HepG2 (cell line): ENCODE measurements around the gene STXBP4. TPM values are rescaled to one million over a fixed set of nuclear protein-coding genes. Genes with fewer than 3 reads are reported as not detected.

Source experiments
- ATAC-seq: fragments of 200-7000 bp; cut with Tn5 transposase; 3 replicates; pipeline ENCODE4 v1.9.1; 2020; ENCODE audit warnings: mild to moderate bottlenecking, moderate library complexity
- BruUV-seq: library from RNA; stranded (reverse); fragments of 400-500 nt; replicated peaks from 2 replicates; lab custom pipeline; 2021; lab: Mats Ljungman, UMichigan
- CTCF ChIA-PET: fragments of 300-600 bp; formaldehyde crosslinking; extraction: SDS; loops from one replicate; lab custom pipeline; 2021; ENCODE audit warnings: low total read pairs, inconsistent platforms, low intra/inter-chr PET ratio; lab: Yijun Ruan, JAX
- POLR2A ChIA-PET: fragments of 350-600 bp; sonication (Branson Sonifier 250); formaldehyde crosslinking; loops from one replicate; lab custom pipeline; 2020; ENCODE audit warnings: antibody characterized with exemption, inconsistent platforms; lab: Yijun Ruan, JAX
- DNase-seq: peaks from one replicate; pipeline ENCODE4 v3.0.0-alpha.2; 2015; ENCODE audit warnings: low spot score
- FAIRE-seq: peaks from 3 replicates; lab custom pipeline; 2011; peaks lifted over from hg19 to GRCh38; lab: Jason Lieb, UNC
- H2AFZ ChIP-seq: one replicate; pipeline ENCODE4 v1.6.1; 2011; ENCODE audit warnings: low read length, inconsistent platforms
- H3K27ac ChIP-seq: fragments of 300-600 bp; 3 replicates; pipeline ENCODE4 v1.8.0; 2011; ENCODE audit warnings: mixed run types, mild to moderate bottlenecking, mixed read lengths, low read length, inconsistent platforms; ENCODE audit not compliant: insufficient read depth; ENCODE audit errors: extremely low read length
- H3K27me3 ChIP-seq, 2 experiments: fragments of 200-600 bp in 1 of 2; 2 replicates in 1 of 2; 3 replicates in 1 of 2; pipeline versions ENCODE4 v1.6.0 to v1.8.0; 2011; ENCODE audit warnings: low read length in 2 of 2, mild to moderate bottlenecking in 2 of 2, moderate library complexity in 2 of 2, inconsistent platforms in 1 of 2; ENCODE audit not compliant: insufficient read depth in 2 of 2, control insufficient read depth in 1 of 2
- H3K36me3 ChIP-seq, 2 experiments: fragments of 200-600 bp in 1 of 2; replicated peaks in 1 of 2; 2 replicates in 1 of 2; 3 replicates in 1 of 2; pipeline versions ENCODE4 v1.5.1 to v1.8.0; 2011; ENCODE audit warnings: low read length in 2 of 2, inconsistent platforms in 1 of 2; ENCODE audit not compliant: insufficient read depth in 2 of 2, control insufficient read depth in 1 of 2
- H3K4me1 ChIP-seq: 2 replicates; pipeline ENCODE4 v1.5.1; 2012; ENCODE audit warnings: low read length, inconsistent platforms; ENCODE audit not compliant: insufficient read depth
- H3K4me2 ChIP-seq: 2 replicates; pipeline ENCODE4 v1.6.0; 2011; ENCODE audit warnings: low read depth, low read length, inconsistent platforms
- H3K4me3 ChIP-seq, 3 experiments: fragments of 200-600 bp in 1 of 3; sonication (generic), shearing (Covaris generic) in 1 of 3; replicated peaks in 1 of 3; 2 replicates each; pipeline ENCODE4 v1.5.1; 2011 to 2016; ENCODE audit warnings: low read length in 3 of 3, inconsistent platforms in 2 of 3, low read depth in 2 of 3, mild to moderate bottlenecking in 2 of 3, control low read depth in 1 of 3, mixed read lengths in 1 of 3; ENCODE audit not compliant: insufficient read depth in 1 of 3
- H3K79me2 ChIP-seq: one replicate; pipeline ENCODE4 v1.6.1; 2011; ENCODE audit warnings: low read length, inconsistent platforms; ENCODE audit not compliant: insufficient read depth
- H3K9ac ChIP-seq: 2 replicates; pipeline ENCODE4 v1.6.0; 2011; ENCODE audit warnings: mild to moderate bottlenecking, low read depth, low read length, inconsistent platforms; ENCODE audit not compliant: insufficient read depth
- H3K9me3 ChIP-seq: 2 replicates; pipeline ENCODE4 v1.5.1; 2012; ENCODE audit warnings: mild to moderate bottlenecking, low read length
- H4K20me1 ChIP-seq: 2 replicates; pipeline ENCODE4 v1.6.0; 2011; ENCODE audit warnings: inconsistent platforms, mild to moderate bottlenecking, low read length, moderate library complexity; ENCODE audit not compliant: insufficient read depth
- CHD2 ChIP-seq: IDR thresholded peaks from 2 replicates; pipeline ENCODE4 v1.6.1; 2011; ENCODE audit warnings: low read depth, low read length, improper control_type of control experiment
- ETV5 ChIP-seq: IDR thresholded peaks from 2 replicates; pipeline ENCODE4 v1.6.1; 2018; ENCODE audit warnings: missing biosample characterization, missing genetic modification reagents, inconsistent platforms, borderline replicate concordance
- GABPA ChIP-seq, 2 experiments: IDR thresholded peaks; 2 replicates each; pipeline ENCODE4 v1.6.1; 2011 to 2016; ENCODE audit warnings: low read depth in 2 of 2, low read length in 1 of 2, missing biosample characterization in 1 of 2, missing genetic modification characterization in 1 of 2
- MIXL1 ChIP-seq: IDR thresholded peaks from 2 replicates; pipeline ENCODE4 v1.6.1; 2016
- NR2F2 ChIP-seq: IDR thresholded peaks from 2 replicates; pipeline ENCODE4 v1.6.1; 2012; ENCODE audit warnings: low read depth, inconsistent platforms, borderline replicate concordance
- SIN3B ChIP-seq: fragments of 150-350 bp; IDR thresholded peaks from 2 replicates; pipeline ENCODE4 v1.6.1; 2014; ENCODE audit warnings: low read length
- ZBTB25 ChIP-seq: IDR thresholded peaks from 2 replicates; pipeline ENCODE4 v1.6.1; 2018; ENCODE audit warnings: missing genetic modification reagents
- ZNF317 ChIP-seq: sonication (generic); formaldehyde crosslinking; IDR thresholded peaks from 2 replicates; pipeline ENCODE4 v1.5.0; 2020; ENCODE audit warnings: mild to moderate bottlenecking, missing genetic modification reagents
- ZNF430 ChIP-seq: sonication (generic); formaldehyde crosslinking; IDR thresholded peaks from 2 replicates; pipeline ENCODE4 v1.9.0; 2021; ENCODE audit warnings: mild to moderate bottlenecking, missing genetic modification reagents
- ZNF503 ChIP-seq: sonication (generic); formaldehyde crosslinking; IDR thresholded peaks from 2 replicates; pipeline ENCODE4 v1.4.0; 2020; ENCODE audit warnings: missing genetic modification reagents
- ZNF558 ChIP-seq: sonication (generic); formaldehyde crosslinking; IDR thresholded peaks from 2 replicates; pipeline ENCODE4 v1.9.0; 2022; ENCODE audit warnings: mild to moderate bottlenecking, missing genetic modification reagents, borderline replicate concordance
- ZNF570 ChIP-seq: sonication (generic); formaldehyde crosslinking; IDR thresholded peaks from 2 replicates; pipeline ENCODE4 v1.4.0; 2020; ENCODE audit warnings: mild to moderate bottlenecking, missing genetic modification reagents, borderline replicate concordance
- ZNF607 ChIP-seq: sonication (generic); formaldehyde crosslinking; IDR thresholded peaks from 2 replicates; pipeline ENCODE4 v1.5.1; 2020; ENCODE audit warnings: missing genetic modification reagents, mild to moderate bottlenecking, borderline replicate concordance
- ZNF710 ChIP-seq: sonication (generic); formaldehyde crosslinking; IDR thresholded peaks from 2 replicates; pipeline ENCODE4 v1.5.0; 2020; ENCODE audit warnings: mild to moderate bottlenecking, missing genetic modification reagents, borderline replicate concordance
- WGBS: methylation state at CpG from one replicate; pipeline ENCODE4 v1.1.6; 2017; ENCODE audit warnings: low lambda C conversion rate; 5-methylcytosine and 5-hydroxymethylcytosine counted together
- in situ Hi-C: cut with HindIII; loops from 2 replicates; pipeline ENCODE4 v1.10.0; 2017; ENCODE audit warnings: low pct_unique_long_range_greater_than_20kb; ENCODE audit not compliant: extremely low pct_ligation_motif_present
- intact Hi-C: fragments of 100-400 bp; cut with micrococcal nuclease; formaldehyde crosslinking; loops from one replicate; pipeline ENCODE4 v1.10.0; 2022; ENCODE audit not compliant: unreplicated experiment
- polyA plus RNA-seq, 8 experiments: library from polyadenylated mRNA; depleted of rRNA in 3 of 8; stranded (reverse) in 7 of 8; unstranded in 1 of 8; fragments of >200 nt; fragmentation: Illumina TruSeq in 4 of 8; extraction: Trizol in 4 of 8; gene quantifications; 2 replicates each; pipeline versions ENCODE4 v1.2.1 to v1.2.3, GENCODE V29; 2011 to 2016; ENCODE audit warnings: low read depth in 4 of 8, missing spikeins in 1 of 8, mixed read lengths in 1 of 8; ENCODE audit not compliant: insufficient read depth in 1 of 8
- total RNA-seq, 5 experiments: library from RNA; depleted of rRNA; stranded (reverse); fragments of >200 nt; fragmentation: Illumina TruSeq; extraction: Trizol; gene quantifications; 2 replicates each; pipeline ENCODE4 v1.2.3, GENCODE V29; 2016; ENCODE audit warnings: low read depth in 1 of 5
- TF ChIP-seq, protein P1 (sequence below): sonication (generic); formaldehyde crosslinking; IDR thresholded peaks from 2 replicates; pipeline ENCODE4 v1.4.0; 2020; ENCODE audit warnings: missing genetic modification reagents; ENCODE audit errors: not compliant biosample characterization

The STXBP4 gene
- total and polyA plus RNA-seq, 2 of the 13 experiments (the other 11 are each of a cell fraction or from before 2014, with no cell fraction given): 8.5 to 36.1 TPM

DNA sequence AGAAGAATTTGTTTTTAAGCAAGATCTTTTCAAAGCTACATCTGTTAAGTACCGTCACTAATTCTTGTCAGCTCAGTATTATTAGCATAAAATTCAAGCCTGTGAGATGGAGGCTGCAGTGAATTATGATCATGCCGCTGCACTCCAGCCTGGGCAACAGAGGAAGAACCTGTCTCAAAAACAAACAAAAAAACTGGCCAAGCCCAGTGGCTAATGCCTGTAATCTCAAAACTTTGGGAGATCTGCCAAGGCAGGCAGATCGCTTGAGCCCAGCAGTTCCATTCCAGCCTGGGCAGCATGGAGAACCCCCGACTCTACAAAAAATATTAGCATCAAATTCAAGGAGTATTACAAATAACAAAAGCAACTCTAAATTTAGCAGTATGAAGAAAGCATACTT is 88.0 kb downstream of the STXBP4 start (continued):
- TF ChIP-seq ZNF317 (CRISPR knock-in tag) (no peak), ZBTB25 (CRISPR knock-in tag) (no peak), ZNF710 (CRISPR knock-in tag) (no peak), NR2F2 (no peak), CHD2 (no peak), MIXL1 (CRISPR knock-in tag) (no peak), ZNF570 (CRISPR knock-in tag) (no peak), ETV5 (no peak), ZNF430 (CRISPR knock-in tag) (no peak)
- TF ChIP-seq, protein P1, sequence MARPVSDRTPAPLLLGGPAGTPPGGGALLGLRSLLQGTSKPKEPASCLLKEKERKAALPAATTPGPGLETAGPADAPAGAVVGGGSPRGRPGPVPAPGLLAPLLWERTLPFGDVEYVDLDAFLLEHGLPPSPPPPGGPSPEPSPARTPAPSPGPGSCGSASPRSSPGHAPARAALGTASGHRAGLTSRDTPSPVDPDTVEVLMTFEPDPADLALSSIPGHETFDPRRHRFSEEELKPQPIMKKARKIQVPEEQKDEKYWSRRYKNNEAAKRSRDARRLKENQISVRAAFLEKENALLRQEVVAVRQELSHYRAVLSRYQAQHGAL: no peak

DNA sequence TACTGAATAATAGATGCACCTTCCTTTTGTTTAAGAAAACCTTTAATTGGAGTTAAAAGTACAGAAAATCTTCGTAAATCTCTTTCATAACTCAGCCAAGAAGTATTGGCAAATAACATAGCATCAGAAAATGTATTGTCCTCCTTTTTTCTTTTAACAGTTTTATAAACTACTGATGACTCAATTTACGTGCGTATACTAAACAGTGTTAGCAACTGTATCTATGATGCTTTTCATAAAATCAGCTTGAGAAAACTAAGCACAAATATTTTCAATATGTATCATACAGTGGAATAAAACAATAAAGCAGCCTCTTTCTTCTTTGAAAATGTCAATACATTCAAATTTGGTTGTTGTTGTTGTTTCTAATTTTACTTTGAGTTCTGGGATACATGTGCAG is 88.6 kb downstream of the STXBP4 start:
- no peaks in the 10 kb centered on the region for H3K9me3 ChIP-seq
- H3K36me3 ChIP-seq: no peaks in the 10 kb centered on the region; a peak in 1 of 5 replicates
- H4K20me1 ChIP-seq: no peaks in the 10 kb centered on the region
- no peak overlapping the region for H2AFZ ChIP-seq
- CTCF ChIA-PET: no interaction called here
- H3K4me3 ChIP-seq: no peak overlapping the region
- no peaks in the 10 kb centered on the region for H3K27me3 ChIP-seq
- H3K4me2 ChIP-seq: no peak overlapping the region
- intact Hi-C loops: loop anchor here (10.0 kb wide), 1 partner anchor 118 kb away; no protein-coding TSS in a partner anchor
- DNase-seq (no peak), ATAC-seq (no peak), FAIRE-seq (no peak)
- 95% methylated on average over 3 of the region's 3 CpGs for WGBS
- BruUV-seq: no TSS peak
- no peaks in the 10 kb centered on the region for H3K79me2 ChIP-seq
- no peak overlapping the region for H3K9ac ChIP-seq
- POLR2A ChIA-PET: no interaction called here
- in situ Hi-C loops: loop anchor here (10.0 kb wide), 1 partner anchor 298 kb away; no protein-coding TSS in a partner anchor
- H3K4me1 ChIP-seq: peaks cover 4% of the 10 kb centered on the region; the same call in 1 of the 2 replicates
- no peak overlapping the region for H3K27ac ChIP-seq
- TF ChIP-seq GABPA (IDR thresholded peaks at IDR 0.05; ENCODE audit: low read depth, low read length): no peak
- TF ChIP-seq GABPA (CRISPR knock-in tag; IDR thresholded peaks at IDR 0.05; ENCODE audit: low read depth): no peak
- TF ChIP-seq ZNF558 (CRISPR knock-in tag): no peak
- TF ChIP-seq SIN3B: no peak
- no peak for TF ChIP-seq ZNF503 (CRISPR knock-in tag)
- no peak for TF ChIP-seq ZNF607 (CRISPR knock-in tag)
